ENCODE data around the gene PTPRZ1. TPM values are rescaled to one million over a fixed set of nuclear protein-coding genes. Genes with fewer than 3 reads are reported as not detected.
A peak's percentile ranks its signal among the peaks of the same experiment; 100 is the strongest.

PTPRZ1 gene
- total and polyA plus RNA-seq, 2 of the 13 experiments (the other 11 are each of a cell fraction or from before 2014, with no cell fraction given) = not detected

- TF ChIP-seq ZNF407 (CRISPR knock-in tag; IDR thresholded peaks at IDR 0.05; ENCODE audit: not compliant biosample characterization) = no peak
- TF ChIP-seq RARA (CRISPR knock-in tag; IDR thresholded peaks at IDR 0.05) = peak; percentile 49; the same call in 1 of the 2 replicates
- TF ChIP-seq ZKSCAN5 (CRISPR knock-in tag; IDR thresholded peaks at IDR 0.05) = no peak
- no peak for TF ChIP-seq THYN1 (CRISPR knock-in tag; IDR thresholded peaks at IDR 0.05; ENCODE audit: borderline replicate concordance, low read depth)
- TF ChIP-seq ZNF780A (CRISPR knock-in tag; IDR thresholded peaks at IDR 0.05) = no peak
- no peak for TF ChIP-seq MTERF4 (CRISPR knock-in tag; IDR thresholded peaks at IDR 0.05)
- TF ChIP-seq ZSCAN12 (CRISPR knock-in tag; IDR thresholded peaks at IDR 0.05) = no peak
- peak; percentile 82 for TF ChIP-seq ATF7 (IDR thresholded peaks at IDR 0.05)
- TF ChIP-seq ATF7 (CRISPR knock-in tag; IDR thresholded peaks at IDR 0.05) = no peak
- no peak for TF ChIP-seq ZIK1 (CRISPR knock-in tag; IDR thresholded peaks at IDR 0.05; ENCODE audit: borderline replicate concordance, low read depth)
- TF ChIP-seq FOXJ3 (CRISPR knock-in tag; IDR thresholded peaks at IDR 0.05; ENCODE audit: borderline replicate concordance) = peak; percentile 84; the same call in 1 of the 2 replicates
- no peak for TF ChIP-seq REL (CRISPR knock-in tag; conservative IDR thresholded peaks at IDR 0.05)
- no peak for TF ChIP-seq GABPA (IDR thresholded peaks at IDR 0.05; ENCODE audit: low read depth, low read length)
- TF ChIP-seq GABPA (CRISPR knock-in tag; IDR thresholded peaks at IDR 0.05; ENCODE audit: low read depth) = 0 out of 2 replicates have a peak, but pooled peaks have one; percentile 25
- TF ChIP-seq NFE2L2 (IDR thresholded peaks at IDR 0.05; ENCODE audit: low read length) = no peak
- TF ChIP-seq CEBPG (CRISPR knock-in tag; IDR thresholded peaks at IDR 0.05) = peak; percentile 82
- no peak for TF ChIP-seq SMYD3 (CRISPR knock-in tag; IDR thresholded peaks at IDR 0.05)
- no peak for TF ChIP-seq ZFAT (CRISPR knock-in tag; conservative IDR thresholded peaks at IDR 0.05)
- no peak for TF ChIP-seq ATF6 (CRISPR knock-in tag; conservative IDR thresholded peaks at IDR 0.05)
- no peak for TF ChIP-seq MAF1 (CRISPR knock-in tag; IDR thresholded peaks at IDR 0.05; ENCODE audit: borderline replicate concordance)
- TF ChIP-seq KDM3A (CRISPR knock-in tag; IDR thresholded peaks at IDR 0.05; ENCODE audit: low read depth) = no peak
- no peak for TF ChIP-seq ARHGAP35 (CRISPR knock-in tag; IDR thresholded peaks at IDR 0.05; ENCODE audit: borderline replicate concordance)
Observed at GRCh38 chr7:121824276-121824675, 48.7 kb upstream of the PTPRZ1 start (continued).
